GM11168 (cell line): ENCODE results near the gene TMEM245.
"Not testable (repeated sequence)": the region's sequence is repeated elsewhere in the genome, so short reads cannot be mapped to it uniquely, and the experiment has no call there.

Experiments used
- in situ Hi-C: fragments of 300-500 bp; cut with MboI; formaldehyde crosslinking; loops from one replicate; pipeline ENCODE4 v1.12.0; 2022; ENCODE audit warnings: low sequenced_read_pairs; ENCODE audit not compliant: unreplicated experiment

The TMEM245 gene

DNA sequence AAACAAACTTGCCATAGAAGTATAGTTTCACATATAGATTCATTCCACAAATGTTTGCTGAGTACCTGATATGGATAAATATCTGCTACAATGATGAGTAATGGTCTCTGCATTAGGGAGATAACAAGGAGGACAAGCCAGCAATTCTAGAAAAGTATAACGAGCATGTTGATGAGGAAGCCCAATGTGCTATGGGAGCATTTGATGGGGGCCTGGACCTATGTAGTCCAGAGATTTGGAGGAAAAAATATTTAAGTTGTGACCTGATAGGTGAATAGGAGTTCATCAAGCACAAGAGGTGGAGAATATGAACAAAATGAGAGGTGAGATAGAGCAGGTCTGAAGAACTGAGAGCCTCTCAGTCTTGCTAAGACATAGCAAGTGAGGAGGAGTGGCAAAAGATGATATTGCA lies 14.4 kb upstream of the TMEM245 start:
- in situ Hi-C loops = no loop called here

- in situ Hi-C loops = no loop called here
These were observed 13.8 kb upstream of the TMEM245 start for GRCh38 chr9:109133533-109133932.

DNA sequence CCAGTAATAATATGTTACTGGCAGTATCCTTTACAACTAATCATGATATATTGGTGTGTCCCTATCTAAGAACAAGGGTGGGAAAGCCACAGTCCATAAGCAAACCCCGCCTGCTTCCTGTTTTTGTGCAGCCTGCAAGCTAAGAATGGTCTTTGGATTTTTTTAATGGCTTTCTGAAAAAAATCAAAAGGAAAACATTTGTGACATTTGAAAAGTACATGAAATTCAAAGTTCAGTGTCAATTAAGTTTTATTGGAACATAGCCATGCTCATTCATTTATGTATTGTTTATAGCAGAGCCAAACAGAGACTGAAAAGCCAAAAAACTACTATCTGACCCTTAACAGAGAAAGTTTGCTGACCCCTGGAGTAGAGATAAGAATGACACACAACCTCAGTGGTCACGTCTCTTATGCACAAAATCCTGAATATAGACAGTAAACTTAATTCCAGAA lies 12.8 kb upstream of the TMEM245 start:
- in situ Hi-C loops = no loop called here

GRCh38 chr9:109129470-109130197 lies 9.9 kb upstream of the TMEM245 start:
- in situ Hi-C loops = no loop called here

DNA sequence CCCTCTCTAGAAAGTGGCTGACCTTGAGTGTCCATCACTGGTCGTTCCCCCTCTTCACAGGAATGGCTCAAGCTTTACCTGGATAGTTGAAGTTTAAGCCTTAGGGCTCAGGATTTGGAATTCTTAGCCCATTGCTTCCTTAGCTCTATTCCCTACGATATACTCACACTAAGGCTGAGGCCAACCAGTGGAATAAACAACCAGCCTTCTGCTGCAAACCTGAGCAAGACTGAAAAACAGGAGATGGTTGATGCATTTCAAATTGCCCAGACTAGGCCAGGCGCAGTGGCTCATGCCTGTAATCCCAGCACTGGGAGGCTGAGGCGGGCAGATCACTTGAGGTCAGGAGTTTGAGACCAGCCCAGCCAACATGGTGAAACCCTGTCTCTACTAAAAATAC lies 6.9 kb upstream of the TMEM245 start:
- in situ Hi-C loops = not testable (repeated sequence)

DNA sequence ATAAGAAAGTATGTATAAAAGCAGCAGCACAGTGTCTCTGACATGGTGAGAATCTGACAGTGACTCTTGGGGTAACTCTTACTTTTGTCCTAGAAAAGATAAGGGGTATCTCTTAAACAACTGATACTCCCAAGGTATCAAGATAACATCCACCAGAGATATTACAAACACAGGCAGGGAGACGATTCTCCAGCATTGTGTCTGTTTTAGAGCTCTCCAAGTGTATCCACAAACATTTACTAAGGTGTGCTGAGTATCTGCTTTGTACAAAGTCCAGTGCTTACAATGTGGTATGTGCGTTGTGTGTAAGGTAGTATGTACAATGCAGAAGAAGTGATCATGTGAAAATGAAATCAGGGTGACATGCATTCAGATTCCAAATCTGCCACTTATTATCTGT lies 4.4 kb upstream of the TMEM245 start:
- in situ Hi-C loops = no loop called here

DNA sequence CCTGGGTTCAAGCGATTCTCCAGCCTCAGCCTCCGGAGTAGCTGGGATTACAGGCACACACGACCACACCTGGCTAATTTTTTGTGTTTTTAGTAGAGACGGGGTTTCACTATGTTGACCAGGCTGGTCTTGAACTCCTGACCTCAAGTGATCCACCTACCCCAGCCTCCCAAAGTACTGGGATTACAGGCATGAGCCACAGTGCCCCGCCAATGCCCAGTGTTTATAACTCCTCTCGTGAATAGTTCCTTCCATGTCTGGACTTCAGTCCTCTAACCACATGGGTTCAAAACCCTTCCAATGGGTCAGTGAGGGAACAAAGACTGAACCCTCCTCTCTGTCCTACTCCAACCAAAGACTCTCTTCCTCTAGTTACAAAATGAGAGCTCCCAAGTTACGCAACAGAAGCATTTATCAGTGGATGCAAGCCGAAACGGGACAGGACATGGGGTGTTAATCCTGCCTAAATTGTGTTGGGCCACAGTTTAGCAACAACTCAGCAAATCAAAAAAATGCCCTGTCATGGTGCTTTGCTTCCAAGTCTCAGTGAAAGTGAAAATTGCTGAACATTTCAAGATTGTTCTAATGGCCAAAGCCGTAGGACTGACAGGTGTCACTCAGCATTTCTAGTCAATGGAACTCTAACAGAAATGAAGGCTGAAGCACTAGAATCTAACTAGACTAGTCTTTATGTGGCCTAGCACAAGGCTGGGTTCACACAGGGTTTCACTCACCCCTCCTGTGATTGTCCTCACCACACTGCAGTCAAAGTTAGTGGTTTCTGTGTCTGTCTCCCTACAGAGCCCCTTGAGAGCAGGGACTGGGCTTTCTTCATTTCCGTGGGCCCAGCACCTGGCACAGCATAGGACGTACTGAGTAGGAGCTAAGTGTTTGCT lies 3.2 kb upstream of the TMEM245 start:
- in situ Hi-C loops = no loop called here

GRCh38 chr9:109121232-109121796 lies 1.6 kb upstream of the TMEM245 start:
- in situ Hi-C loops = no loop called here

GRCh38 chr9:109120204-109120789 lies 550 bp upstream of the TMEM245 start:
- in situ Hi-C loops = no loop called here

DNA sequence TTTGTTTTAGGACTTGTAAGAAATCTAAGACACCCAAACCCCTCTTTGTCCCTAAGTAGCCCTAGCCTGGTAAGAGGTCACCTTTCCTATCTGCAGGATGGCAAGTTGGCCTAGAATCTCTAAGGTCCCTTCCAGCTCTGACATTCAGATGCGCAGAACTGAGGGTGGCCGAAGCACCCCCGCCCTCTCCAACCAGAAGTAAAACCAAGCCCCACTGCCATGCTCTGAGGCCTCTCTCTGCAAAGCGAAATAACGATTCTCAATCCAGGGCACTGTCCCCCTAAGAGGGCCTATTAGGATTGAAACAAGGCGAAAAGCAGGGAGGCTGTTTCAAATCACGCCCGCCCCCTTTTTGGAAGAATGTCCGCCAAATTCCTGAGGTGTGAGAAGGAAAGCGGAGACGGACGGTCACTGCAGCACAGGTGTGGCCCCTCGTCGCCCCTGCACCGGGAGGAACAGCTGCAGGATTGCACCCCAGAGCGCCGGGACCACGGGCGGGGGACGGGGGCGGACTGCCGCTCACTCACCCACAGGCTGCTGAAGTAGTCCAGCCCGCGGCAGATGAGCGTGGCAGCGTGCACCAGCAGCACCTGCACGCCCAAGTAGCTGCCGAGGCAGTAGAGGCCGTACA lies 824 bp downstream of the TMEM245 start:
- in situ Hi-C loops = no loop called here

DNA sequence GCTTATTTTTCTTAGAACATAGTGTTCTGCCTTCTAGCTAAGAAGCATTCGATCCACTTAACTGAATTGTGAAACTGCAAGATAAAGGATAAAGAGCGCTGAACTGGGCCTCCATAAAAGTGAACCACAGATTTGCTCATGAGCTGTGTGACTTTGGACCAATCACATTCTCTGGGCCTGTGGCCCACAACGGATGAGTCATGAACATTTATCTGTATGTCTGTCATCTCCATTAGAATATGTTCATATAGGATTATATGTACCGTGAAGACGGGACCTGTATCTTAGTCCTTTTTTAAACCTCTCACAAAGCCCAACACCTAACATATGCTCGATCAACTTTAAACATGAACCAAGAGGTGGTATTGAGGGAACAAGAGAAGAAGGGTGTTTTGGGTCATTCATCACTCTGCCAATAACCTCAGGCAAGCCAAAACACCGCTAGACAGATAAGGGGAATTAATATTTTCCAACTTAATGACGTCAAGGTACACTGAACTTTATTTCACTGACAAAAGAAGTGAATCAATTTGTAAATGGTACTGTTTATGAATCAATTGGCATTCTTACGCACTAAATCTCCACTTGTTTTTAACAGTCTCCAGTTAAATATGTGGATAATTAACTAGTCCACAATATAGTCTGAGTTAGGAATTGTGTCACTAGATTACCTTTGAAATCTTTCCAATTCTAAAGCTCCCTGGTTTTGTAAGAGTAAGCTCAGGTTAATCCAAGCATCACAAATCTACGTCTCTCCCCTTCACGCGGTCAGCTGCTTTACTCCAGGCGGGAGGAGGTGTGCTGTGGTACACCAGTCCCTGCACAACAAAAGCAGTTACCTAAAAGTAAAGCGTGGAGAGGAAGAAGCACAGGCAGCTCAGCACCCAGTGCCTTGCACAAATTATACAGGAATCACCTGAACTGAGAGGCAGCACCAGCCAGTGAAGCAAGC lies 1.6 kb downstream of the TMEM245 start:
- in situ Hi-C loops = no loop called here

DNA sequence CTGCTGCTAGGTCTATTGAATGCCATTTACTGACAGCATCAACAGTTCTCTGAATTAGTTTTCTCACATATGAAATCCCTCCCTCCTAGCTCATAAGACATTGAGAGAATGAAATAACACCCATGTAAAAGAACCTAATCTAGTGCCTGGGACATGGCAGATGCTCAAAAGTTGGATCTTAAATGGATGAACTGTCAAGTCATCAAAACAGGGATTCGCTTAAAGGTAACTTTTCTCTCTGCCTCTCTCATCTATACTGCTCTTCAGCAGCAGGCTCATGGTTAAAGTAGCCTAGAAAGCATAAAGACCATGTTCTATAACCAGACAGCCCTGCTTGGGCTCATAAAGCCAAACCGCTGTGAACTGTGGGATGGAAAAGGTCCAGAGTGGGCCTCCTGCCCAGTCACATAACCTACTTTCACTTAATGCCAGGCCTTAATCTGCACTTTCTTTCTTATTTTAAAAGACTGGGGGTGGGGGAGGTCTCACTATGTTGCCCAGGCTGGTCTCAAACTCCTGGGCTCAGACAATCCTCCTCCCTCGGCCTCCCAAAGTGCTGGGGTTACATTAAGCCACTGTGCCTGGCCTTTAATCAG lies 3.7 kb downstream of the TMEM245 start:
- in situ Hi-C loops = no loop called here

DNA sequence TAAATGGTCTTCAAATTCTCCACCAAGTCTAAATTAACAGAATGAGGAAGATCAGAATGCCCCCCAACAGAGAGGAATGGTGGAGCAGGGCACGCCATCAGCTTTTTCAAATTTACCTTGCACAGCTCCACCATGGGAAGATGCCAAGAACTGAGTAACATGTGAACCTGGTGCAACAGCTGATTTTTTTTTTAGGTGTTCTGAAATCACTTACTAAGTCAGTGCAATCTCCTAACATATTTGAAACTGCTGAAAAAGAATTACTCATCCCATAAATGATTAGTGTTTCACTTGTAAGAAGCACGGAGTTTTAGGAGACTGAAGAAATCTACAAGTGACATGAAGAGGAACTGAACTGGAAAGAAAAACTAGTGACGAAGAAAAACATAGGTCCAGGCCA lies 5.1 kb downstream of the TMEM245 start:
- in situ Hi-C loops = no loop called here

DNA sequence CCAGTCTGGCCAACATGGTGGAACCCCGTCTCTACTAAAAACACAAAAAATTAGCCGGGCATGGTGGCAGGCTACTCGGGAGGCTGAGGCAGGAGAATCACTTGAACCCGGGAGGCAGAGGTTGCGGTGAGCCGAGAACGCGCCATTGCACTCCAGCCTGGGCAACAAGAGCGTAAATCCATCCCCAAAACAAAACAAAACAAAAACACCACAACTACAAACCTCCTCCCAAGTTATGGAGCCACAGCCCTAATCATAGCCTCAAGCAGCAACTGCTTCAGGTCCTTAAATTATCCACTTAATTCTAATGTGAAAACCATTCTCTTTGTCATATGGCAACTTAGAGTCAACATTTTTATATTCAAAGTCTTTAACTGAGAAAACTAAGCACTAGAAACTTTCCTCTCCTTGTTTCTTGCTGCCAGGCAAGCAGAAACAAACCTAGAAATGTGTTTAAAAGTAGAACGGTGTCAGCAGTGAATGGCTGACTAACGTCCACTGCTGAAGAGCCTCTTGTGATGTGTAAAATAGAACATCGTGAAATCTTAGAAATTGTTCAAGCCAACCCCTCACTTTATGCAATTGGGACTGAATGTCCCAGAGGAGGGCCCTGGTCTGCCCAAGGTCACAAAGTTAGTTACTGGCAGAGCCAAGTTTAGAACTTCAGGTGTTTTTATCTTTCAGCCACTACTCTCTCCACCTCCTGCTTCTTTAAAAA lies 5.7 kb downstream of the TMEM245 start:
- in situ Hi-C loops = no loop called here

DNA sequence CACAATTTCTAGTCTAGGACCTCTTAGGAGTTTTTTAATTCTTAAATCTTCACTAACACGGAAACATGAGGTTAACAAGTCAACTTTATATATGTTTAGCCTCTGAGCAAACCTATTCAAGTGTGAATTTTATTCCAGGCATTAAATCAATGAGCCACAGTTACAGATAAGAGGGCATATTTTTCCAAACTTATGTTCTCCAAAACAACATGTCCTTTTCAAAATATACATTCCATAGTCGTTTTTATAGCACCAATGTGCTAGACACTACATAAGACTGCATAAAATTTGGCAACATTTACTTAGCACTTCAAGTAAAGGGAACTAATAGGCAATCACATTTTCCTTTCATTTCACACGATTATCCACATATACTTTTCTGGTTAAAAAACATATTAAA lies 6.5 kb downstream of the TMEM245 start:
- in situ Hi-C loops = no loop called here

- in situ Hi-C loops = no loop called here
These were observed 9.3 kb downstream of the TMEM245 start for GRCh38 chr9:109110329-109111021.

DNA sequence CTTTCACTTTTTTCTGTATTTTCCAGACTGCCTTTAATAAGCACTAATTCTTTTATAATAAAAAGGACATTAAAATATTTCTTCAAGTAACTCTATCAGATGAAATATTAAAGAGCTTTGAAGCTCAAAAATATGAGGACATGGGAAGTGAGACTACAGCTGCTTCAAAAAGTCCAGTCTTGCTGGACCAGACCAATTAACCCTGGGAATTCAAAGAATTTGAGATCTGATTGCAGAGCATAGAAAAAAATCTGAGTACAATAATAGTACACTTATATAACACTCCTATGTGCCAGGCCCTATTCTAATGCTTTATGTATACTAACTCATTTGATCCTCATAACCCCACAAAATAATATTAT lies 9.8 kb downstream of the TMEM245 start:
- in situ Hi-C loops = no loop called here

GRCh38 chr9:109108318-109108717 lies 11.4 kb downstream of the TMEM245 start:
- in situ Hi-C loops = no loop called here
